Measurements from ENCODE around the gene SATB2. TPM values are rescaled to one million over a fixed set of nuclear protein-coding genes. Genes with fewer than 3 reads are reported as not detected.

Gene SATB2
- polyA plus RNA-seq, 1 donor from 2014 or later: not detected

- H3K4me3 Mint-ChIP-seq: no peak overlapping the region
- H3K9me3 Mint-ChIP-seq: peaks cover 9 to 23% (median 14%) of the 10 kb centered on the region in 3 donors
- H3K27ac Mint-ChIP-seq: no peak overlapping the region
- peaks cover 2% of the 10 kb centered on the region for H3K36me3 Mint-ChIP-seq
- H3K4me1 Mint-ChIP-seq: no peaks in the 10 kb centered on the region
- H3K27me3 Mint-ChIP-seq: no peaks in the 10 kb centered on the region
These were observed 195.8 kb downstream of the SATB2 start for GRCh38 chr2:199261936-199262335.

- Mint-ChIP-seq H3K36me3 (peaks cover 2% of the 10 kb centered on the region), H3K27me3 (no peaks in the 10 kb centered on the region), H3K9me3 (peaks cover 9 to 23% (median 14%) of the 10 kb centered on the region in 3 donors), H3K4me3 (no peak overlapping the region), H3K4me1 (no peaks in the 10 kb centered on the region), H3K27ac (no peak overlapping the region)
These were observed 196.5 kb downstream of the SATB2 start for GRCh38 chr2:199261239-199261638.

- Mint-ChIP-seq H3K27ac (no peak overlapping the region), H3K9me3 (peaks cover 8 to 20% (median 11%) of the 10 kb centered on the region in 3 donors), H3K27me3 (no peaks in the 10 kb centered on the region), H3K36me3 (no peaks in the 10 kb centered on the region), H3K4me1 (no peaks in the 10 kb centered on the region), H3K4me3 (no peak overlapping the region)
These were observed 198.1 kb downstream of the SATB2 start for GRCh38 chr2:199259671-199260070.

GRCh38 chr2:199258291-199258690 lies 199.4 kb downstream of the SATB2 start:
- H3K27ac Mint-ChIP-seq: no peak overlapping the region
- peaks cover 5 to 14% (median 5%) of the 10 kb centered on the region in 3 donors for H3K9me3 Mint-ChIP-seq
- H3K4me3 Mint-ChIP-seq: no peak overlapping the region
- H3K4me1 Mint-ChIP-seq: no peaks in the 10 kb centered on the region
- H3K27me3 Mint-ChIP-seq: no peaks in the 10 kb centered on the region
- no peaks in the 10 kb centered on the region for H3K36me3 Mint-ChIP-seq

GRCh38 chr2:199257261-199258224 lies 200.2 kb downstream of the SATB2 start:
- Mint-ChIP-seq H3K36me3 (no peaks in the 10 kb centered on the region), H3K4me3 (no peak overlapping the region), H3K27ac (no peak overlapping the region), H3K27me3 (no peaks in the 10 kb centered on the region), H3K9me3 (peaks cover 2 to 10% (median 5%) of the 10 kb centered on the region in 3 donors), H3K4me1 (no peaks in the 10 kb centered on the region)

GRCh38 chr2:199230091-199230490 lies 227.6 kb downstream of the SATB2 start:
- H3K4me3 Mint-ChIP-seq: no peak overlapping the region
- H3K9me3 Mint-ChIP-seq: peaks cover 0 to 4% (median 0%) of the 10 kb centered on the region in 3 donors
- H3K27ac Mint-ChIP-seq: no peak overlapping the region
- no peaks in the 10 kb centered on the region for H3K36me3 Mint-ChIP-seq
- H3K4me1 Mint-ChIP-seq: no peaks in the 10 kb centered on the region
- H3K27me3 Mint-ChIP-seq: no peaks in the 10 kb centered on the region

GRCh38 chr2:199228887-199229819 lies 228.6 kb downstream of the SATB2 start:
- no peak overlapping the region for H3K4me3 Mint-ChIP-seq
- H3K27ac Mint-ChIP-seq: no peak overlapping the region
- H3K4me1 Mint-ChIP-seq: no peaks in the 10 kb centered on the region
- H3K36me3 Mint-ChIP-seq: no peaks in the 10 kb centered on the region
- H3K9me3 Mint-ChIP-seq: peaks cover 0 to 4% (median 0%) of the 10 kb centered on the region in 3 donors
- H3K27me3 Mint-ChIP-seq: no peaks in the 10 kb centered on the region

GRCh38 chr2:199223791-199224190 lies 233.9 kb downstream of the SATB2 start:
- Mint-ChIP-seq H3K9me3 (peaks cover 2 to 12% (median 4%) of the 10 kb centered on the region in 3 donors), H3K27me3 (peaks cover 1% of the 10 kb centered on the region), H3K4me1 (no peaks in the 10 kb centered on the region), H3K36me3 (no peaks in the 10 kb centered on the region), H3K4me3 (no peak overlapping the region), H3K27ac (no peak overlapping the region)

GRCh38 chr2:199220920-199221319 lies 236.8 kb downstream of the SATB2 start:
- H3K27me3 Mint-ChIP-seq: peaks cover 1% of the 10 kb centered on the region
- no peaks in the 10 kb centered on the region for H3K4me1 Mint-ChIP-seq
- H3K36me3 Mint-ChIP-seq: no peaks in the 10 kb centered on the region
- H3K27ac Mint-ChIP-seq: no peak overlapping the region
- H3K9me3 Mint-ChIP-seq: peaks cover 2 to 15% (median 10%) of the 10 kb centered on the region in 3 donors
- no peak overlapping the region for H3K4me3 Mint-ChIP-seq

GRCh38 chr2:199219551-199219950 lies 238.2 kb downstream of the SATB2 start:
- Mint-ChIP-seq H3K4me3 (no peak overlapping the region), H3K9me3 (peaks cover 2 to 16% (median 10%) of the 10 kb centered on the region in 3 donors), H3K36me3 (no peaks in the 10 kb centered on the region), H3K27ac (no peak overlapping the region), H3K27me3 (peaks cover 1% of the 10 kb centered on the region), H3K4me1 (no peaks in the 10 kb centered on the region)

Data from IgD-negative memory B cell (primary cell).